Measurements from ENCODE around the gene CC2D1A.

The CC2D1A gene

DNA sequence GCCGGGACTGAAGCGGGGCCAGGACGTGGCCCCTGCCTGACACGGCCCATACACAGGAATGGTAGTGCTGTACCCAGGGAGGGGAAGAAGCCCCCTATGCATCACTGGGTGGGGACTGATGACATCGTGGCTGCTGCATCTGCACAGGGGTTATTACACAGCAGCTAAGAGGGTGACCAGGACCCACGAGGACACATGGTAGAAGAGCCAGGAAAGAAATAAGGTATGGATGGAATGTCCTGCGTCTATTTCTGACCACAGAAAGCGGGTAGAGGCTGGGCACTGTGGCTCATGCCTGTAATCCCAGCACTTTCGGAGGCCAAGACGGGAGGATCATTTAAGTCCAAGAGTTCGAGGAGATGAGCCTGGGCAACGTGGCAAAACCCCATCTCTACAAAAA is 70.4 kb downstream of the CC2D1A start:
- Histone ChIP-seq H3K79me2 (ENCODE audit: control insufficient read depth, insufficient read depth, low read length, poor library complexity) (peaks cover 2% of the 10 kb centered on the region), H2AK5ac (ENCODE audit: low read length) (no peak overlapping the region), H3K27me3 (ENCODE audit: insufficient read depth, low read length) (no peaks in the 10 kb centered on the region), H4K12ac (ENCODE audit: low read depth, low read length) (no peak overlapping the region), H3K4me2 (ENCODE audit: low read length) (no peak overlapping the region), H2AFZ (ENCODE audit: insufficient read depth, low read length, poor library complexity) (no peak overlapping the region), H3K4me1 (ENCODE audit: control insufficient read depth in 1 of 2, insufficient read depth in 2 of 2, low read length in 2 of 2) (peaks cover 13 to 24% of the 10 kb centered on the region in 2 experiments), H2BK12ac (ENCODE audit: low read length) (no peak overlapping the region), H2BK120ac (ENCODE audit: insufficient read depth, low read length, poor library complexity) (no peak overlapping the region), H2BK5ac (ENCODE audit: low read depth, low read length, poor library complexity) (no peak overlapping the region), H3K79me1 (ENCODE audit: low read length) (peaks cover 4% of the 10 kb centered on the region), H4K8ac (ENCODE audit: low read depth, low read length) (no peak overlapping the region), H3K27ac (ENCODE audit: low read depth, low read length) (no peak overlapping the region), H3K14ac (ENCODE audit: low read length) (no peak overlapping the region), H3K9ac (ENCODE audit: low read length) (no peak overlapping the region), H3K9me3 (ENCODE audit: insufficient read depth, low read depth, low read length) (peaks cover 2% of the 10 kb centered on the region), H3K36me3 (ENCODE audit: control insufficient read depth in 1 of 2, insufficient read depth in 2 of 2, low read length in 2 of 2) (peaks cover 26 to 33% of the 10 kb centered on the region in 2 experiments), H3K4ac (ENCODE audit: low read depth, low read length) (no peak overlapping the region), H3K4me3 (ENCODE audit: low read depth, low read length) (no peak overlapping the region), H3K23ac (ENCODE audit: low read length) (no peak overlapping the region), H4K91ac (ENCODE audit: low read depth, low read length) (no peak overlapping the region), H3K18ac (ENCODE audit: low read length) (no peak overlapping the region)
- no peak for DNase-seq
- no CpG with 5 or more reads among the region's 12 CpGs for WGBS (ENCODE audit: extremely low coverage, insufficient coverage, insufficient read length)

DNA sequence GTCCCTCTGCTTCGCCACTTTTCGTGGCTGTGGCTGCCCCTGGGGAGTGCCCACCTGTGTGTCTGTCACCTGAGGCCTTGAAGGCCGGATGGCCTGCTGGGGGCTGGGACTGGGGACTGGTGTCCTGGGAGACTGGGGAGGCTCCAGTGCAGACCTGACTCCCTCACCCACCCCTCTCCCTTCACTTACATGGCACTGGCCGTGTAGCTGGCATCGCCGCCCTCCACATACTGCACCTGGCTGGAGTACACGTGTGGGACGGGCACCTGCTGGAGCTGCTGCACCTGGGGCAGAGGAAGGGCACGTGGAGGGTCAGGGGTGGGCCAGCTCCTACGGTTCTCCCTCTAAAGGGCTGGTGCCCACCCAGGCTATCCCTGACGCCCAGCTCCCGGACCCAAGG is 71.8 kb downstream of the CC2D1A start:
- no peak overlapping the region for H3K4ac ChIP-seq (ENCODE audit: low read depth, low read length)
- peak overlapping the region; percentile 64 for H2BK120ac ChIP-seq (ENCODE audit: insufficient read depth, low read length, poor library complexity)
- H3K14ac ChIP-seq (ENCODE audit: low read length), result peak overlapping the region; percentile 53
- H3K4me1 ChIP-seq (ENCODE audit: control insufficient read depth in 1 of 2, insufficient read depth in 2 of 2, low read length in 2 of 2), result peaks cover 13 to 27% of the 10 kb centered on the region in 2 experiments
- peaks cover 2% of the 10 kb centered on the region for H3K9me3 ChIP-seq (ENCODE audit: insufficient read depth, low read depth, low read length)
- peak overlapping the region; percentile 93 for H2AK5ac ChIP-seq (ENCODE audit: low read length)
- peak overlapping the region; percentile 64 for H4K91ac ChIP-seq (ENCODE audit: low read depth, low read length)
- peak overlapping the region; percentile 60 for H3K18ac ChIP-seq (ENCODE audit: low read length)
- peak overlapping the region; percentile 48 for H2BK12ac ChIP-seq (ENCODE audit: low read length)
- peaks cover 4% of the 10 kb centered on the region for H3K79me1 ChIP-seq (ENCODE audit: low read length)
- peak overlapping the region; percentile 79 for H4K8ac ChIP-seq (ENCODE audit: low read depth, low read length)
- WGBS (ENCODE audit: extremely low coverage, insufficient coverage, insufficient read length), result no CpG with 5 or more reads among the region's 12 CpGs
- no peaks in the 10 kb centered on the region for H3K27me3 ChIP-seq (ENCODE audit: insufficient read depth, low read length)
- no peak overlapping the region for H3K4me3 ChIP-seq (ENCODE audit: low read depth, low read length)
- peak overlapping the region; percentile 29 for H3K4me2 ChIP-seq (ENCODE audit: low read length)
- H2AFZ ChIP-seq (ENCODE audit: insufficient read depth, low read length, poor library complexity), result peak overlapping the region; percentile 44
- DNase-seq, result no peak
- peak overlapping the region; percentile 79 for H4K12ac ChIP-seq (ENCODE audit: low read depth, low read length)
- no peak overlapping the region for H3K27ac ChIP-seq (ENCODE audit: low read depth, low read length)
- no peak overlapping the region for H3K9ac ChIP-seq (ENCODE audit: low read length)
- H3K36me3 ChIP-seq (ENCODE audit: control insufficient read depth in 1 of 2, insufficient read depth in 2 of 2, low read length in 2 of 2), result peaks cover 27 to 29% of the 10 kb centered on the region in 2 experiments
- H3K79me2 ChIP-seq (ENCODE audit: control insufficient read depth, insufficient read depth, low read length, poor library complexity), result peaks cover 2% of the 10 kb centered on the region
- H3K23ac ChIP-seq (ENCODE audit: low read length), result no peak overlapping the region
- no peak overlapping the region for H2BK5ac ChIP-seq (ENCODE audit: low read depth, low read length, poor library complexity)

DNA sequence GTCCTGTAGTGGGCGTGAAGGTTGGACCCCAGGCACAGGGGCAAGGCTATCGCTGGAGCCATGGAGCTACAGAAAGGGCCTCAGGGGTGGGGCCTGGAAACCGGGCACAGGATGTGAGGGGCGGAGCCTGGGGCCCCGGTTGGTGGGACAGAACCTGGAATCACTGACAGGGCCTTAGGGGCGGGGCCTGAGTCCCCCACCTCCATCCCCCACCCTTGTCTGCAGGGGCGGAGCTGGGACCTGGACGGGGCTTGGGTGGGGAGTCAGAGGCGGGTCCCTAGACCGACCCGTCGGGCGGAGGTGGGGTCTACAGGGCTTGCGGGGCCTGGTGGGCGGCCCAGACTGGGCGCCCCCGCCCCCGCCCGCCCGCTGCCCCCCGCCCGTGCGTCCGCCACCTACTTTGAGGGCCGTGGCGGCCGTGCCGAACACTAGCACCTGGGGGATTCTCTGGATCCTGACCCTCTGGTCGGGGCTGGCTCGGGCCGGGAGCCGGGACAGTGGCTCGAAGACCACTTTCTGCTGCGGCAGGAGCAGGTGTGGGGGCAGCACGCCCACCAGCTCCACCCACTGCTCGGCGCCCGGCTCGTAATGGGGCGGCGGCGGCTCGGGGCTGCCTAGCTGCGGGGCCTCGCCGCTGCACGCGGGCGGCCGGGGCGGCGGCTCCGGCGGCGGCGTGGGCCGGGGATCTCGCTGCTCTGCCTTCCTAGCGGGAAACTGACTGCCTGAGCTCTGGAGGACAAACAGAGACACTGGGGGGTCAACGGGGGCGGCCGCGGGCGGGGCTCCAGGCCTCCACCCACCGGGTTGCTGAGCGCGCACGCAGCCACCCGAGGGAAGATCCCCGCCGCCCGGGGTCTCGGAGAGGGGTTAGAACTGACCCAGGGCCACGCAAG is 72.6 kb downstream of the CC2D1A start:
- no CpG with 5 or more reads among the region's 74 CpGs for WGBS (ENCODE audit: extremely low coverage, insufficient coverage, insufficient read length)
- peaks cover 25 to 28% of the 10 kb centered on the region in 2 experiments for H3K36me3 ChIP-seq (ENCODE audit: control insufficient read depth in 1 of 2, insufficient read depth in 2 of 2, low read length in 2 of 2)

DNA sequence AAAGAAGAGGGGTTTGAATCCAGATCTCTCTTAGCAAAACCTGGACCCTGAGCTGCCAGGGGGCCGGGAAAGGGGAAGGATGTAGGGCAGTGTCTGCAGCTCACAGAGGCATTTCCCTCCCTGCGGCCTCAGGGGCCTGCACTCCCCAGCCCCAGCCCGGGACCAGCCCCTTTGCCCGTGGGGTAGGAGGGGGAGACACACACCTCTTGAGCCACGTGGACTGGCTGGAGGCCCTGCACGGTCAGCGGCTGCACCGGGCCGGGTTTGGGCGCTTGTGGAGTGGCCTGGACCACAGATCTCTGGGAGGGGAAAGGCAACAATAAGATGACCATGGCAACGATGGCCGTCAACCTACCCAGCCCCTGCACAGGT is 73.2 kb downstream of the CC2D1A start:
- Histone ChIP-seq H4K12ac (ENCODE audit: low read depth, low read length) (peak overlapping the region; percentile 64), H3K79me1 (ENCODE audit: low read length) (peaks cover 4% of the 10 kb centered on the region), H3K9me3 (ENCODE audit: insufficient read depth, low read depth, low read length) (peaks cover 2% of the 10 kb centered on the region), H4K8ac (ENCODE audit: low read depth, low read length) (peak overlapping the region; percentile 65), H2BK12ac (ENCODE audit: low read length) (no peak overlapping the region), H2AFZ (ENCODE audit: insufficient read depth, low read length, poor library complexity) (peak overlapping the region; percentile 50), H3K4me2 (ENCODE audit: low read length) (peak overlapping the region; percentile 81), H3K14ac (ENCODE audit: low read length) (peak overlapping the region; percentile 59), H3K4me1 (ENCODE audit: control insufficient read depth in 1 of 2, insufficient read depth in 2 of 2, low read length in 2 of 2) (peaks cover 13 to 27% of the 10 kb centered on the region in 2 experiments), H3K4me3 (ENCODE audit: low read depth, low read length) (no peak overlapping the region), H3K27me3 (ENCODE audit: insufficient read depth, low read length) (no peaks in the 10 kb centered on the region), H2BK5ac (ENCODE audit: low read depth, low read length, poor library complexity) (peak overlapping the region; percentile 15), H4K91ac (ENCODE audit: low read depth, low read length) (peak overlapping the region; percentile 75), H3K27ac (ENCODE audit: low read depth, low read length) (peak overlapping the region; percentile 32), H3K9ac (ENCODE audit: low read length) (no peak overlapping the region), H2BK120ac (ENCODE audit: insufficient read depth, low read length, poor library complexity) (no peak overlapping the region), H3K4ac (ENCODE audit: low read depth, low read length) (no peak overlapping the region), H3K36me3 (ENCODE audit: control insufficient read depth in 1 of 2, insufficient read depth in 2 of 2, low read length in 2 of 2) (peaks cover 25 to 28% of the 10 kb centered on the region in 2 experiments), H3K79me2 (ENCODE audit: control insufficient read depth, insufficient read depth, low read length, poor library complexity) (peaks cover 2% of the 10 kb centered on the region), H3K18ac (ENCODE audit: low read length) (peak overlapping the region; percentile 76), H3K23ac (ENCODE audit: low read length) (no peak overlapping the region), H2AK5ac (ENCODE audit: low read length) (no peak overlapping the region)
- WGBS (ENCODE audit: extremely low coverage, insufficient coverage, insufficient read length), result no CpG with 5 or more reads among the region's 12 CpGs
- no peak for DNase-seq

More for the DNA sequence above, 72.6 kb downstream of the CC2D1A start:
- Histone ChIP-seq H4K12ac (ENCODE audit: low read depth, low read length) (peak overlapping the region; percentile 64), H3K9me3 (ENCODE audit: insufficient read depth, low read depth, low read length) (peaks cover 2% of the 10 kb centered on the region), H4K8ac (ENCODE audit: low read depth, low read length) (peak overlapping the region; percentile 79), H2BK12ac (ENCODE audit: low read length) (peak overlapping the region; percentile 48), H3K4ac (ENCODE audit: low read depth, low read length) (peak overlapping the region; percentile 48), H2AK5ac (ENCODE audit: low read length) (peak overlapping the region; percentile 93), H2BK120ac (ENCODE audit: insufficient read depth, low read length, poor library complexity) (peak overlapping the region; percentile 64), H3K14ac (ENCODE audit: low read length) (peak overlapping the region; percentile 59), H3K9ac (ENCODE audit: low read length) (no peak overlapping the region), H3K79me2 (ENCODE audit: control insufficient read depth, insufficient read depth, low read length, poor library complexity) (peaks cover 2% of the 10 kb centered on the region), H3K27ac (ENCODE audit: low read depth, low read length) (peak overlapping the region; percentile 32), H2AFZ (ENCODE audit: insufficient read depth, low read length, poor library complexity) (peak overlapping the region; percentile 59), H3K4me1 (ENCODE audit: control insufficient read depth in 1 of 2, insufficient read depth in 2 of 2, low read length in 2 of 2) (peaks cover 13 to 27% of the 10 kb centered on the region in 2 experiments), H3K23ac (ENCODE audit: low read length) (no peak overlapping the region), H3K4me3 (ENCODE audit: low read depth, low read length) (peak overlapping the region; percentile 65), H2BK5ac (ENCODE audit: low read depth, low read length, poor library complexity) (peak overlapping the region; percentile 15), H3K18ac (ENCODE audit: low read length) (peak overlapping the region; percentile 76), H3K4me2 (ENCODE audit: low read length) (peak overlapping the region; percentile 81), H4K91ac (ENCODE audit: low read depth, low read length) (peak overlapping the region; percentile 75), H3K27me3 (ENCODE audit: insufficient read depth, low read length) (no peaks in the 10 kb centered on the region), H3K79me1 (ENCODE audit: low read length) (peaks cover 4% of the 10 kb centered on the region)
- DNase-seq, result no peak

All from trophoblast cell (in vitro differentiated cells and primary cell).